ENCODE data around the gene TAF8.
A peak's percentile ranks its signal among the peaks of the same experiment; 100 is the strongest.

The TAF8 gene

GRCh38 chr6:42135722-42136121, 85.4 kb downstream of the TAF8 start:
- no peaks in the 10 kb centered on the region for H3K27me3 ChIP-seq (ENCODE audit: low read depth, low read length)
- no peaks in the 10 kb centered on the region for H3K9me3 ChIP-seq (ENCODE audit: control insufficient read depth in 1 of 2, low read length in 2 of 2)
- no peaks in the 10 kb centered on the region for H3K4me1 ChIP-seq (ENCODE audit: control insufficient read depth in 1 of 2, insufficient read depth in 2 of 2, low read length in 2 of 2)
- no peak overlapping the region for H3K4me3 ChIP-seq (ENCODE audit: low read depth in 1 of 2, low read length in 2 of 2)
- no peak overlapping the region for H3K27ac ChIP-seq (ENCODE audit: low read length)
- no peaks in the 10 kb centered on the region for H3K36me3 ChIP-seq (ENCODE audit: control insufficient read depth in 1 of 2, insufficient read depth in 2 of 2, low read length in 2 of 2)

GRCh38 chr6:42136508-42137193, 86.3 kb downstream of the TAF8 start:
- Histone ChIP-seq H3K4me1 (ENCODE audit: control insufficient read depth in 1 of 2, insufficient read depth in 2 of 2, low read length in 2 of 2) (no peaks in the 10 kb centered on the region), H3K27me3 (ENCODE audit: low read depth, low read length) (no peaks in the 10 kb centered on the region), H3K9me3 (ENCODE audit: control insufficient read depth in 1 of 2, low read length in 2 of 2) (no peaks in the 10 kb centered on the region), H3K4me3 (ENCODE audit: low read depth in 1 of 2, low read length in 2 of 2) (peak overlapping the region in 1 of 2 donors; percentile 7), H3K27ac (ENCODE audit: low read length) (peak overlapping the region; percentile 67), H3K36me3 (ENCODE audit: control insufficient read depth in 1 of 2, insufficient read depth in 2 of 2, low read length in 2 of 2) (no peaks in the 10 kb centered on the region)

All from muscle layer of duodenum (tissue), 2 donors.